Suprapubic skin (tissue), 4 donors: Measurements from ENCODE around the gene C1orf198. TPM values are rescaled to one million over a fixed set of nuclear protein-coding genes. Genes with fewer than 3 reads are reported as not detected.
A peak's percentile ranks its signal among the peaks of the same experiment; 100 is the strongest.

Source experiments
- DNase-seq, 2 donors: peaks; one replicate each; pipeline ENCODE4 v3.0.0-alpha.2; 2019; ENCODE audit warnings: low spot score in 2 of 2
- H3K27ac ChIP-seq: fragments of 200-600 bp; sonication (generic); one replicate; pipeline ENCODE4 v1.5.1; 2019
- H3K27me3 ChIP-seq: fragments of 200-600 bp; sonication (generic); one replicate; pipeline ENCODE4 v1.5.1; 2019
- H3K36me3 ChIP-seq: fragments of 200-600 bp; sonication (generic); one replicate; pipeline ENCODE4 v1.5.1; 2019
- H3K4me1 ChIP-seq: fragments of 200-600 bp; sonication (generic); one replicate; pipeline ENCODE4 v1.5.1; 2019
- H3K4me3 ChIP-seq: fragments of 200-600 bp; sonication (generic); one replicate; pipeline ENCODE4 v1.5.1; 2019; ENCODE audit warnings: mild to moderate bottlenecking
- H3K9me3 ChIP-seq: fragments of 200-600 bp; sonication (generic); one replicate; pipeline ENCODE4 v1.5.1; 2019
- EP300 ChIP-seq: sonication (generic); formaldehyde crosslinking; IDR thresholded peaks from one replicate; pipeline ENCODE4 v1.6.1; 2017; ENCODE audit warnings: antibody characterized with exemption
- POLR2A ChIP-seq, 2 donors: fragments of 450-650 bp; IDR thresholded peaks; one replicate each; pipeline ENCODE4 v1.6.1; 2017; ENCODE audit warnings: antibody characterized with exemption in 2 of 2, mild to moderate bottlenecking in 2 of 2, moderate library complexity in 2 of 2
- POLR2AphosphoS5 ChIP-seq, 3 donors: sonication (generic); formaldehyde crosslinking; IDR thresholded peaks; one replicate each; pipeline ENCODE4 v1.6.1; 2017; ENCODE audit warnings: antibody characterized with exemption in 3 of 3
- WGBS: methylation state at CpG from one replicate; pipeline ENCODE4 v1.1.5; 2018; 5-methylcytosine and 5-hydroxymethylcytosine counted together
- total RNA-seq, 4 donors: library from RNA; depleted of rRNA; stranded (reverse); fragments of >200 nt; gene quantifications; one replicate each; pipeline ENCODE4 v1.1.0, GENCODE V29; 2016
- TF ChIP-seq, protein P1 (sequence below), 2 donors: fragments of 200-600 bp in 1 of 2; fragments of 450-650 bp in 1 of 2; sonication (generic) in 1 of 2; IDR thresholded peaks; one replicate each; pipeline ENCODE4 v1.5.1; 2016 to 2019; ENCODE audit warnings: antibody characterized with exemption in 2 of 2, mild to moderate bottlenecking in 1 of 2, moderate library complexity in 1 of 2

C1orf198 gene
- total RNA-seq, 4 donors from 2014 or later: 42.7 to 70.1 (median 52.5) TPM

GRCh38 chr1:230826166-230826875 is 42.0 kb downstream of the C1orf198 start:
- WGBS: 83% methylated on average over 9 of the region's 9 CpGs
- Histone ChIP-seq H3K4me1 (peaks cover 61% of the 10 kb centered on the region), H3K27ac (peak overlapping the region; percentile 73), H3K4me3 (no peak overlapping the region), H3K36me3 (no peaks in the 10 kb centered on the region), H3K27me3 (no peaks in the 10 kb centered on the region), H3K9me3 (no peaks in the 10 kb centered on the region)
- DNase-seq: no peak
- TF ChIP-seq POLR2A (IDR thresholded peaks at IDR 0.05): no peak
- no peak for TF ChIP-seq EP300
- TF ChIP-seq, protein P1, sequence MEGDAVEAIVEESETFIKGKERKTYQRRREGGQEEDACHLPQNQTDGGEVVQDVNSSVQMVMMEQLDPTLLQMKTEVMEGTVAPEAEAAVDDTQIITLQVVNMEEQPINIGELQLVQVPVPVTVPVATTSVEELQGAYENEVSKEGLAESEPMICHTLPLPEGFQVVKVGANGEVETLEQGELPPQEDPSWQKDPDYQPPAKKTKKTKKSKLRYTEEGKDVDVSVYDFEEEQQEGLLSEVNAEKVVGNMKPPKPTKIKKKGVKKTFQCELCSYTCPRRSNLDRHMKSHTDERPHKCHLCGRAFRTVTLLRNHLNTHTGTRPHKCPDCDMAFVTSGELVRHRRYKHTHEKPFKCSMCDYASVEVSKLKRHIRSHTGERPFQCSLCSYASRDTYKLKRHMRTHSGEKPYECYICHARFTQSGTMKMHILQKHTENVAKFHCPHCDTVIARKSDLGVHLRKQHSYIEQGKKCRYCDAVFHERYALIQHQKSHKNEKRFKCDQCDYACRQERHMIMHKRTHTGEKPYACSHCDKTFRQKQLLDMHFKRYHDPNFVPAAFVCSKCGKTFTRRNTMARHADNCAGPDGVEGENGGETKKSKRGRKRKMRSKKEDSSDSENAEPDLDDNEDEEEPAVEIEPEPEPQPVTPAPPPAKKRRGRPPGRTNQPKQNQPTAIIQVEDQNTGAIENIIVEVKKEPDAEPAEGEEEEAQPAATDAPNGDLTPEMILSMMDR (IDR thresholded peaks at IDR 0.05): no peak
- TF ChIP-seq POLR2AphosphoS5 (IDR thresholded peaks at IDR 0.05): no peak

- Histone ChIP-seq H3K4me1 (peaks cover 58% of the 10 kb centered on the region), H3K27ac (peak overlapping the region; percentile 73), H3K27me3 (no peaks in the 10 kb centered on the region), H3K9me3 (no peaks in the 10 kb centered on the region), H3K4me3 (no peak overlapping the region), H3K36me3 (no peaks in the 10 kb centered on the region)
- 79% methylated on average over 3 of the region's 3 CpGs for WGBS
- TF ChIP-seq POLR2A (IDR thresholded peaks at IDR 0.05) (no peak), POLR2AphosphoS5 (IDR thresholded peaks at IDR 0.05) (no peak)
- no peak for DNase-seq
Measured at GRCh38 chr1:230825761-230826160, 42.6 kb downstream of the C1orf198 start.

GRCh38 chr1:230824919-230825721 is 43.2 kb downstream of the C1orf198 start:
- 41% methylated on average over 11 of the region's 11 CpGs for WGBS
- Histone ChIP-seq H3K4me3 (no peak overlapping the region), H3K4me1 (peaks cover 58% of the 10 kb centered on the region), H3K9me3 (no peaks in the 10 kb centered on the region), H3K27ac (peak overlapping the region; percentile 73), H3K27me3 (no peaks in the 10 kb centered on the region), H3K36me3 (no peaks in the 10 kb centered on the region)
- DNase-seq: no peak
- TF ChIP-seq EP300: no peak
- TF ChIP-seq POLR2A (IDR thresholded peaks at IDR 0.05): no peak
- TF ChIP-seq, protein P1 (IDR thresholded peaks at IDR 0.05): no peak
- no peak for TF ChIP-seq POLR2AphosphoS5 (IDR thresholded peaks at IDR 0.05)

DNA sequence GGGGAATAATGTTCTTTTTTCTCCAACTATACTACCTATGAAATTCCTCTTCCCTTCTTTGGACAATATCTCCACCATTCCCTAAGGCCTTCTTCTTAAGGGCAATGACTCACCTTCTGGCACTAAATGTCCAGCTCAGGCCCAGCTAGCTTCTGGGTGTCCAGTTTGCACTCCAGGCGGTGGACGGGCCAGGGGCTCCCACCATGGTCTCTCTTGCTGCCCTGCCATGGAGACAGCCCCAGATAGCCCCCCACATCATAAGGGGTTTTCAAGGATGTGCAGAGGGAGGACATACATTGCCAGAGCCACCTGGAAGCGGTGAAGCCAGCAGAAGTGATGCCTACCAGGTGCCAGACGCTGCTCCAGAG is 43.8 kb downstream of the C1orf198 start:
- DNase-seq: no peak
- no peaks in the 10 kb centered on the region for H3K36me3 ChIP-seq
- 76% methylated on average over 4 of the region's 4 CpGs for WGBS
- H3K4me3 ChIP-seq: no peak overlapping the region
- H3K9me3 ChIP-seq: no peaks in the 10 kb centered on the region
- H3K4me1 ChIP-seq: peaks cover 58% of the 10 kb centered on the region
- peak overlapping the region; percentile 73 for H3K27ac ChIP-seq
- H3K27me3 ChIP-seq: no peaks in the 10 kb centered on the region
- TF ChIP-seq, protein P1 (IDR thresholded peaks at IDR 0.05): no peak
- no peak for TF ChIP-seq POLR2A (IDR thresholded peaks at IDR 0.05)
- TF ChIP-seq EP300: no peak
- no peak for TF ChIP-seq POLR2AphosphoS5 (IDR thresholded peaks at IDR 0.05)

DNA sequence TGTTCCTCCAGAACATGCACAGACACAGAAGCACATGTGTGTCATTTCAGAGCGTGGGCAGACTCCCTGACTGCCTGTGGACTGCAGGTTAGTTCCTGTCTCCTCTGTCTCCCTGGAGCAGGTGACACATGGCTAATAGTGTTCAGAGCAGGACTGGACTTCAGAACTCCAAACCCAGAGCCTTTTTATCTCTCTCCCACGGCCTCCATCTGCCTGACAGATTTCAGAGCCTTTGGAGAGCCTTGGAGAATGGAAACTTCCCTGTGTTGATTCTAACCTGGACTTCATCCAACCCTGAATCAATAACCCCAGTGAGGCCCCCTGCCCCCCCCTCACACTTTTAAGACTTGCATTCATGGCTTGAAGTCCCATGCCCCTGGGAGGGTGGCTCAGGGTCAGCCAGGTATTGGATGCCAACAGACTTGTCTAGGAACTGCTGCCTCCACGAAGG is 44.4 kb downstream of the C1orf198 start:
- TF ChIP-seq, protein P1 (IDR thresholded peaks at IDR 0.05): no peak
- TF ChIP-seq POLR2A (IDR thresholded peaks at IDR 0.05): no peak
- no peak for TF ChIP-seq EP300
- TF ChIP-seq POLR2AphosphoS5 (IDR thresholded peaks at IDR 0.05): no peak
- no peak for DNase-seq
- H3K36me3 ChIP-seq: no peaks in the 10 kb centered on the region
- no peaks in the 10 kb centered on the region for H3K9me3 ChIP-seq
- peaks cover 58% of the 10 kb centered on the region for H3K4me1 ChIP-seq
- H3K4me3 ChIP-seq: no peak overlapping the region
- H3K27ac ChIP-seq: peak overlapping the region; percentile 73
- H3K27me3 ChIP-seq: no peaks in the 10 kb centered on the region
- WGBS: 64% methylated on average over 3 of the region's 3 CpGs
